Loucy (cell line): Measurements from ENCODE around the gene NUTF2.

Experiments
- EZH2phosphoT487 ChIP-seq: fragments of 200-600 bp; IDR thresholded peaks from 2 replicates; pipeline ENCODE4 v1.6.1; 2018; ENCODE audit warnings: antibody characterized with exemption, mild to moderate bottlenecking, moderate library complexity, borderline replicate concordance
- TF ChIP-seq, protein P1 (sequence below): fragments of 200-600 bp; sonication (generic); conservative IDR thresholded peaks from 2 replicates; pipeline ENCODE4 v1.5.1; 2014; ENCODE audit warnings: mild to moderate bottlenecking, antibody characterized with exemption, low read length

GRCh38 chr16:67811899-67812298, 34.8 kb upstream of the NUTF2 start:
- TF ChIP-seq, protein P1, sequence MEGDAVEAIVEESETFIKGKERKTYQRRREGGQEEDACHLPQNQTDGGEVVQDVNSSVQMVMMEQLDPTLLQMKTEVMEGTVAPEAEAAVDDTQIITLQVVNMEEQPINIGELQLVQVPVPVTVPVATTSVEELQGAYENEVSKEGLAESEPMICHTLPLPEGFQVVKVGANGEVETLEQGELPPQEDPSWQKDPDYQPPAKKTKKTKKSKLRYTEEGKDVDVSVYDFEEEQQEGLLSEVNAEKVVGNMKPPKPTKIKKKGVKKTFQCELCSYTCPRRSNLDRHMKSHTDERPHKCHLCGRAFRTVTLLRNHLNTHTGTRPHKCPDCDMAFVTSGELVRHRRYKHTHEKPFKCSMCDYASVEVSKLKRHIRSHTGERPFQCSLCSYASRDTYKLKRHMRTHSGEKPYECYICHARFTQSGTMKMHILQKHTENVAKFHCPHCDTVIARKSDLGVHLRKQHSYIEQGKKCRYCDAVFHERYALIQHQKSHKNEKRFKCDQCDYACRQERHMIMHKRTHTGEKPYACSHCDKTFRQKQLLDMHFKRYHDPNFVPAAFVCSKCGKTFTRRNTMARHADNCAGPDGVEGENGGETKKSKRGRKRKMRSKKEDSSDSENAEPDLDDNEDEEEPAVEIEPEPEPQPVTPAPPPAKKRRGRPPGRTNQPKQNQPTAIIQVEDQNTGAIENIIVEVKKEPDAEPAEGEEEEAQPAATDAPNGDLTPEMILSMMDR: no peak
- no peak for TF ChIP-seq EZH2phosphoT487
